Left ventricle myocardium inferior (tissue), 1 donor: Measurements from ENCODE around the gene ELMO1. TPM values are rescaled to one million over a fixed set of nuclear protein-coding genes. Genes with fewer than 3 reads are reported as not detected.

Experiments used
- DNase-seq: peaks from one replicate; pipeline ENCODE4 v3.0.0-alpha.2; 2020
- H3K27ac ChIP-seq: fragments of 200-600 bp; replicated peaks from 2 replicates; pipeline ENCODE4 v1.8.0; 2021
- H3K27me3 ChIP-seq: fragments of 200-600 bp; 2 replicates; pipeline ENCODE4 v1.8.0; 2021; ENCODE audit warnings: low read depth
- H3K36me3 ChIP-seq: fragments of 200-600 bp; 2 replicates; pipeline ENCODE4 v1.8.0; 2021
- H3K4me1 ChIP-seq: fragments of 200-600 bp; 2 replicates; pipeline ENCODE4 v1.8.0; 2021
- H3K4me3 ChIP-seq: fragments of 200-600 bp; 2 replicates; pipeline ENCODE4 v1.8.0; 2021; ENCODE audit warnings: mild to moderate bottlenecking, moderate library complexity
- H3K9me3 ChIP-seq: fragments of 200-600 bp; replicated peaks from 2 replicates; pipeline ENCODE4 v1.8.0; 2021
- CTCF ChIP-seq: fragments of 200-600 bp; IDR thresholded peaks from 2 replicates; pipeline ENCODE4 v1.8.0; 2021; ENCODE audit warnings: antibody characterized with exemption, mild to moderate bottlenecking, borderline replicate concordance
- intact Hi-C: fragments of 100-400 bp; cut with micrococcal nuclease; formaldehyde crosslinking; loops from one replicate; pipeline ENCODE4 v1.11.0; 2022
- total RNA-seq: library from RNA; stranded (reverse); fragmentation: NEBNext Ultra II Directional; extraction: Animal tissue kit (Norgen Biotek cat#: 25700); gene quantifications from one replicate; pipeline ENCODE4 v1.2.1, GENCODE V29; 2021
- donor health status: DM: no; HTN: yes; CAD: no; lungs with severe emphysema.

Gene ELMO1
- total RNA-seq, 1 donor from 2014 or later = 10.0 TPM

DNA sequence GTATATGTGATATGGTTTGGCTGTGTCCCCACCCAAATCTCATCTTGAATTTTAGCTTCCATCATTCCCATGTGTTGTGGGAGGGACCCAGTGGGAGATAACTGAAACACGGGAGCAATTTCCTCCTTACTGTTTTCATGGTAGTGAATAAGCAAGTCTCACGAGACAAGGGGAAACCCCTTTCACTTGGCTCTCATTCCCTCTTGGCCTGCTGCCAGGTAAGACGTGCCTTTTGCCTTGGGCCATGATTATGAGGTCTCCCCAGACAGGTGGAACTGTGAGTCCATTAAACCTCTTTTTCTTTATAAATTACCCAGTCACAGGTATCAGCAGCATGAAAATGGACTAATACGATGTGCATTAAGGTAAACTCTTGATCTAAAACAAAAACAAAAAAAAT, 367.2 kb downstream of the ELMO1 start:
- Histone ChIP-seq H3K27ac (no peak overlapping the region), H3K36me3 (no peaks in the 10 kb centered on the region), H3K4me3 (no peak overlapping the region), H3K9me3 (no peaks in the 10 kb centered on the region), H3K4me1 (peaks cover 30% of the 10 kb centered on the region), H3K27me3 (no peaks in the 10 kb centered on the region)
- no peak for DNase-seq
- no peak for TF ChIP-seq CTCF
- intact Hi-C loops = no loop called here

DNA sequence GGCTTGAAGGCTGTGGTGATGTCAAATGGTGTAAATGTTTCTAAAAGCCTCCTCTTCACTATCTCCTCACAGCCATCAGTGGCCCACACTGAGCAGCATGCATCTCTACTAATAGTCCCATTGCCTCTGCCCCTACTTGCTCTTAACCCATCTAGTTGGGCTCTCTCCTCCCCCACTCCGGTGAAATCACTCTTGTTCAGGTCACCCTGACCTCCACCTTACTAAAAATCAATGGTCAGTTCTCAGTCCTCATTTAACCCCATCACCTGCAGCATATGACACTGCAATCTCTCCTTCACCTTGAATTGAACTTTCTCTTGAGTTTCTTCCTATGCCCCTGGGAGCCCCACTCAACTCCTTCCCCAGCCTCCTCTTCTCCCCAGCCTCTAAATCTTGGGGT, 369.2 kb downstream of the ELMO1 start:
- no peak for TF ChIP-seq CTCF
- intact Hi-C loops = no loop called here
- Histone ChIP-seq H3K27me3 (no peaks in the 10 kb centered on the region), H3K27ac (no peak overlapping the region), H3K9me3 (no peaks in the 10 kb centered on the region), H3K36me3 (no peaks in the 10 kb centered on the region), H3K4me3 (no peak overlapping the region), H3K4me1 (peaks cover 20% of the 10 kb centered on the region)
- DNase-seq = no peak

- peaks cover 4% of the 10 kb centered on the region for H3K4me1 ChIP-seq
- H3K27me3 ChIP-seq = no peaks in the 10 kb centered on the region
- intact Hi-C loops = no loop called here
- no peak overlapping the region for H3K27ac ChIP-seq
- TF ChIP-seq CTCF = no peak
- H3K4me3 ChIP-seq = no peak overlapping the region
- no peaks in the 10 kb centered on the region for H3K9me3 ChIP-seq
- DNase-seq = no peak
- no peaks in the 10 kb centered on the region for H3K36me3 ChIP-seq
Observed at GRCh38 chr7:37076668-37077067, 372.0 kb downstream of the ELMO1 start.

DNA sequence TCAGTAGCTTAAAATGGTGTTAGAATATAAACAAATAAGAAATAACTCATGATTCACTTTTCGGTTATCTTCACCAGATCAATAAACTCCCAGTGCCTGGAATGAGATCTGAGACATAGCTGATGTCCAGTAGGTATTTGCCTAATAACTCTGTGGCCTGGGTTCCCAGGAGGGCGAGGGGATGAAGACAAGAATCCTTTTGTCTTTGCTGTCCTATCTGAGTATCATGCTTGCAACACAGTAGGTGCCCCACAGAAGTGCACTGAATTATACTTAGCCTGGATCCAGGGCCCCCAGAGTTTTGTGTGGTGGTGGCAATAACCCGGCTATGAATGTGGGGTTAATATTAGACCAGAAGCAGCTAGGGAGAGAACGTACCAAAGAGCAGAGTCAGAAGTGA, 374.3 kb downstream of the ELMO1 start:
- TF ChIP-seq CTCF = no peak

GRCh38 chr7:37071124-37071523, 377.5 kb downstream of the ELMO1 start:
- H3K27ac ChIP-seq = no peak overlapping the region
- H3K9me3 ChIP-seq = no peaks in the 10 kb centered on the region
- H3K4me1 ChIP-seq = no peaks in the 10 kb centered on the region
- H3K27me3 ChIP-seq = no peaks in the 10 kb centered on the region
- TF ChIP-seq CTCF = no peak
- H3K36me3 ChIP-seq = no peaks in the 10 kb centered on the region
- no peak for DNase-seq
- intact Hi-C loops = no loop called here
- H3K4me3 ChIP-seq = no peak overlapping the region

More for the DNA sequence above, 374.3 kb downstream of the ELMO1 start:
- H3K36me3 ChIP-seq = no peaks in the 10 kb centered on the region
- intact Hi-C loops = no loop called here
- no peak overlapping the region for H3K27ac ChIP-seq
- no peak overlapping the region for H3K4me3 ChIP-seq
- no peaks in the 10 kb centered on the region for H3K9me3 ChIP-seq
- no peak for DNase-seq
- H3K4me1 ChIP-seq = no peaks in the 10 kb centered on the region
- H3K27me3 ChIP-seq = no peaks in the 10 kb centered on the region

DNA sequence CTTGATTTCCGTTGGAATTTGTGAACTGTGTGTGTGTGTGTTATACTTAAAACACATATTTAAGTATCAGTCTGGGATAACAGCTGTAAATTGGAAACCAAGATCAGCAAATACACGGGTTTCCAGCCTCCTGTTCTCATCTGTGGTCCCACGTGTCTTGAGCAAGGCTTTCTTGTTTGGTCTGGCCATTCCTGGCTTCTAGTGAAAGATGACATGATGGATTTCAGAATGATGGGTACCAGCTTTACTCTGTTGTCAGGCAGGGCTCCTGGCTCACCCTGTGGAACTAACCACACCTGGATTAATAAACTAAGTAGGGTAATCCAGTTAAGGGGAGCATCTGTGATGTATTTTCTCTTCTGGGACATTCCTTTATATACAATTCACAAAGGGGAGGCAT, 378.2 kb downstream of the ELMO1 start:
- intact Hi-C loops = no loop called here
- no peak for DNase-seq
- Histone ChIP-seq H3K36me3 (no peaks in the 10 kb centered on the region), H3K27me3 (no peaks in the 10 kb centered on the region), H3K4me1 (no peaks in the 10 kb centered on the region), H3K9me3 (no peaks in the 10 kb centered on the region), H3K4me3 (no peak overlapping the region), H3K27ac (no peak overlapping the region)
- no peak for TF ChIP-seq CTCF
